ENCODE data around the gene DNASE2B.

DNA sequence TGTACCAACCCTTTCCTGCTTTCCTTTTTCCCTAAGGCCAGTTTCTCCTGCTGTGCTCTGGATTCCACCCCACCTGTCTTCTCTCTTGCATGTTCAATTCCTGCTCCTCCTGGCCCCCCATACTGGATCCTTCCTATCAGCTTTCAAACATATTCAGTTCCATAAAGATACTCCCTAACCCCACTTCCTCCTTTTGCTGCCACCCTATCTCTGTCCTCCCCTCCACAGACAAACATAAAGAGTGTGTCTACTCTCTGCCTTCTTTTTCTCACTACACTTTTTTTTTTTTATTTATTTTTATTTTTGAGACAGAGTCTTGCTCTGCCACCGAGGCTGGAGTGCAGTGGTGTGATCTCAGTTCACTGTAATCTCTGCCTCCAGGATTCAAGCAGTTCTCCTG, 63.8 kb downstream of the DNASE2B start:
- TF ChIP-seq POLR2A (IDR thresholded peaks at IDR 0.05; ENCODE audit: low read length) (no peak), GATA1 (IDR thresholded peaks at IDR 0.05; ENCODE audit: low read depth, low read length) (no peak)
